ENCODE data around the gene SNX15. TPM values are rescaled to one million over a fixed set of nuclear protein-coding genes. Genes with fewer than 3 reads are reported as not detected.

Gene SNX15
- total RNA-seq, 3 donors from 2014 or later = 11.5 to 13.5 (median 12.5) TPM

Other genes starting within 250 kb of the SNX15 start
- 100 to 1,000 TPM; 549 to 586 (median 553) TPM for gene SF1, start 248.9 kb upstream of the SNX15 start, total RNA-seq
- 10 to 100 TPM; 42.2 to 51.5 (median 43.7) TPM for gene MAP4K2, start 224.2 kb upstream of the SNX15 start, total RNA-seq
- gene MEN1, start 216.9 kb upstream of the SNX15 start, total RNA-seq = 10 to 100 TPM; 50.7 to 61.2 (median 53.6) TPM
- gene CDC42BPG, start 182.8 kb upstream of the SNX15 start, total RNA-seq = under 1 TPM; 0.13 to 0.33 (median 0.18) TPM
- 100 to 1,000 TPM in 2 of 3 donors, 10 to 100 TPM in 1; 86.3 to 121 (median 108) TPM for gene EHD1, start 148.8 kb upstream of the SNX15 start, total RNA-seq
- 10 to 100 TPM; 20.6 to 24.1 (median 21.7) TPM for gene ATG2A, start 110.2 kb upstream of the SNX15 start, total RNA-seq
- 1 to 10 TPM; 6.9 to 8.2 (median 7.9) TPM for gene PPP2R5B, start 102.8 kb upstream of the SNX15 start, total RNA-seq
- gene GPHA2, start 91.5 kb upstream of the SNX15 start, total RNA-seq = not detected
- gene MAJIN, start 55.3 kb upstream of the SNX15 start, total RNA-seq = not detected
- under 1 TPM in 1 of 3 donors, not detected in 2; 0.33 TPM for gene BATF2, start 30.5 kb upstream of the SNX15 start, total RNA-seq
- gene ARL2, start 13.3 kb upstream of the SNX15 start, total RNA-seq = 100 to 1,000 TPM in 2 of 3 donors, 10 to 100 TPM in 1; 84.9 to 104 (median 104) TPM
- gene SAC3D1, start 13.8 kb downstream of the SNX15 start, total RNA-seq = 10 to 100 TPM; 12.5 to 19.1 (median 15.2) TPM
- 1 to 10 TPM; 5.4 to 8.2 (median 7.7) TPM for gene NAALADL1, start 31.1 kb downstream of the SNX15 start, total RNA-seq
- gene CDCA5, start 56.6 kb downstream of the SNX15 start, total RNA-seq = 10 to 100 TPM; 26.4 to 37.1 (median 35.1) TPM
- 10 to 100 TPM; 36.5 to 37.1 (median 36.6) TPM for gene ZFPL1, start 56.8 kb downstream of the SNX15 start, total RNA-seq
- gene VPS51, start 68.8 kb downstream of the SNX15 start, total RNA-seq = 100 to 1,000 TPM; 161 to 165 (median 161) TPM
- 10 to 100 TPM; 18.4 to 19.4 (median 18.7) TPM for gene TM7SF2, start 84.4 kb downstream of the SNX15 start, total RNA-seq
- gene ZNHIT2, start 90.3 kb downstream of the SNX15 start, total RNA-seq = 10 to 100 TPM; 25.9 to 28.1 (median 26.2) TPM
- 1,000 to 10,000 TPM; 1,673 to 1,831 (median 1,724) TPM for gene FAU, start 94.7 kb downstream of the SNX15 start, total RNA-seq
- gene MRPL49, start 94.9 kb downstream of the SNX15 start, total RNA-seq = 100 to 1,000 TPM; 102 to 110 (median 104) TPM
- gene SYVN1, start 107.1 kb downstream of the SNX15 start, total RNA-seq = 10 to 100 TPM; 36.8 to 51.5 (median 47.2) TPM
- gene SPDYC, start 142.8 kb downstream of the SNX15 start, total RNA-seq = not detected
- gene CAPN1, start 154.5 kb downstream of the SNX15 start, total RNA-seq = 10 to 100 TPM; 65.5 to 86.2 (median 81.9) TPM
- gene POLA2, start 234.5 kb downstream of the SNX15 start, total RNA-seq = 10 to 100 TPM; 49.2 to 64.7 (median 57.6) TPM